Stimulated activated naive CD8-positive, alpha-beta T cell treated with anti-CD3 and anti-CD28 coated beads, Interleukin-15, Interleukin-2, amounts not matched to agents 100 ng/mL and 50 ng/mL, for 24 hours (primary cell): Measurements from ENCODE around the gene TRIM47.

ENCODE experiments used
- H3K27ac Mint-ChIP-seq: one replicate; pipeline ENCODE4 v1.8.0; 2021; ENCODE audit warnings: mild to moderate bottlenecking, mixed read lengths
- H3K27me3 Mint-ChIP-seq: one replicate; pipeline ENCODE4 v1.8.0; 2021; ENCODE audit warnings: mixed read lengths
- H3K36me3 Mint-ChIP-seq: one replicate; pipeline ENCODE4 v1.8.0; 2021; ENCODE audit warnings: low read depth, mixed read lengths
- H3K4me1 Mint-ChIP-seq: one replicate; pipeline ENCODE4 v1.8.0; 2021; ENCODE audit warnings: low read depth, mixed read lengths
- H3K4me3 Mint-ChIP-seq: one replicate; pipeline ENCODE4 v1.8.0; 2021; ENCODE audit warnings: mild to moderate bottlenecking, mixed read lengths
- H3K9me3 Mint-ChIP-seq: one replicate; pipeline ENCODE4 v1.8.0; 2021; ENCODE audit warnings: mixed read lengths

Gene TRIM47

GRCh38 chr17:75850928-75851692, 27.3 kb downstream of the TRIM47 start:
- Mint-ChIP-seq H3K4me1 (peaks cover 7% of the 10 kb centered on the region), H3K4me3 (no peak overlapping the region), H3K9me3 (no peaks in the 10 kb centered on the region), H3K36me3 (peaks cover 5% of the 10 kb centered on the region), H3K27me3 (no peaks in the 10 kb centered on the region), H3K27ac (no peak overlapping the region)

- Mint-ChIP-seq H3K4me3 (no peak overlapping the region), H3K27ac (no peak overlapping the region), H3K4me1 (peaks cover 16% of the 10 kb centered on the region), H3K27me3 (no peaks in the 10 kb centered on the region), H3K36me3 (peaks cover 5% of the 10 kb centered on the region), H3K9me3 (no peaks in the 10 kb centered on the region)
These were observed 28.7 kb downstream of the TRIM47 start for GRCh38 chr17:75849724-75850123.

- Mint-ChIP-seq H3K4me3 (no peak overlapping the region), H3K36me3 (peaks cover 5% of the 10 kb centered on the region), H3K9me3 (no peaks in the 10 kb centered on the region), H3K4me1 (peaks cover 16% of the 10 kb centered on the region), H3K27ac (no peak overlapping the region), H3K27me3 (no peaks in the 10 kb centered on the region)
These were observed 29.1 kb downstream of the TRIM47 start for GRCh38 chr17:75849279-75849646.

- H3K36me3 Mint-ChIP-seq, result peaks cover 5% of the 10 kb centered on the region
- no peak overlapping the region for H3K4me3 Mint-ChIP-seq
- peak overlapping the region; percentile 40 for H3K27ac Mint-ChIP-seq
These were observed 29.7 kb downstream of the TRIM47 start for GRCh38 chr17:75848523-75849278.

GRCh38 chr17:75847614-75848522, 30.5 kb downstream of the TRIM47 start:
- Mint-ChIP-seq H3K4me1 (peaks cover 9% of the 10 kb centered on the region), H3K4me3 (no peak overlapping the region), H3K36me3 (peaks cover 5% of the 10 kb centered on the region), H3K27ac (peak overlapping the region; percentile 1), H3K27me3 (no peaks in the 10 kb centered on the region), H3K9me3 (no peaks in the 10 kb centered on the region)

More at GRCh38 chr17:75848523-75849278, 29.7 kb downstream of the TRIM47 start:
- Mint-ChIP-seq H3K9me3 (no peaks in the 10 kb centered on the region), H3K27me3 (no peaks in the 10 kb centered on the region), H3K4me1 (peaks cover 16% of the 10 kb centered on the region)

GRCh38 chr17:75846692-75847613, 31.4 kb downstream of the TRIM47 start:
- no peak overlapping the region for H3K27ac Mint-ChIP-seq
- peaks cover 8% of the 10 kb centered on the region for H3K36me3 Mint-ChIP-seq
- H3K27me3 Mint-ChIP-seq, result no peaks in the 10 kb centered on the region
- H3K4me1 Mint-ChIP-seq, result peaks cover 12% of the 10 kb centered on the region
- H3K9me3 Mint-ChIP-seq, result no peaks in the 10 kb centered on the region
- no peak overlapping the region for H3K4me3 Mint-ChIP-seq

GRCh38 chr17:75845933-75846691, 32.3 kb downstream of the TRIM47 start:
- Mint-ChIP-seq H3K27ac (no peak overlapping the region), H3K4me1 (peaks cover 14% of the 10 kb centered on the region), H3K27me3 (no peaks in the 10 kb centered on the region), H3K9me3 (no peaks in the 10 kb centered on the region), H3K36me3 (peaks cover 8% of the 10 kb centered on the region), H3K4me3 (no peak overlapping the region)

- Mint-ChIP-seq H3K4me1 (peaks cover 14% of the 10 kb centered on the region), H3K9me3 (no peaks in the 10 kb centered on the region), H3K27me3 (no peaks in the 10 kb centered on the region), H3K36me3 (peaks cover 8% of the 10 kb centered on the region), H3K27ac (peak overlapping the region; percentile 80), H3K4me3 (peak overlapping the region; percentile 66)
These were observed 33.2 kb downstream of the TRIM47 start for GRCh38 chr17:75845058-75845711.

GRCh38 chr17:75844530-75845057, 33.8 kb downstream of the TRIM47 start:
- peaks cover 14% of the 10 kb centered on the region for H3K4me1 Mint-ChIP-seq
- H3K27me3 Mint-ChIP-seq, result no peaks in the 10 kb centered on the region
- H3K9me3 Mint-ChIP-seq, result no peaks in the 10 kb centered on the region
- H3K4me3 Mint-ChIP-seq, result peak overlapping the region; percentile 94
- H3K36me3 Mint-ChIP-seq, result peaks cover 10% of the 10 kb centered on the region
- peak overlapping the region; percentile 87 for H3K27ac Mint-ChIP-seq

GRCh38 chr17:75843577-75844529, 34.5 kb downstream of the TRIM47 start, which contains the start of gene UNC13D:
Gene UNC13D (minus strand): TSS chr17:75844404. CDS start chr17:75844337, 67 bp downstream.
- Mint-ChIP-seq H3K27me3 (no peaks in the 10 kb centered on the region), H3K36me3 (peaks cover 13% of the 10 kb centered on the region), H3K4me1 (peaks cover 14% of the 10 kb centered on the region)

GRCh38 chr17:75842963-75843576, 35.3 kb downstream of the TRIM47 start:
- H3K9me3 Mint-ChIP-seq, result no peaks in the 10 kb centered on the region
- H3K36me3 Mint-ChIP-seq, result peaks cover 9% of the 10 kb centered on the region
- H3K4me1 Mint-ChIP-seq, result peaks cover 14% of the 10 kb centered on the region
- no peaks in the 10 kb centered on the region for H3K27me3 Mint-ChIP-seq
- peak overlapping the region; percentile 88 for H3K27ac Mint-ChIP-seq
- H3K4me3 Mint-ChIP-seq, result peak overlapping the region; percentile 94

More at GRCh38 chr17:75843577-75844529, 34.5 kb downstream of the TRIM47 start, which contains the start of gene UNC13D:
- Mint-ChIP-seq H3K4me3 (peak within 1 kb of the TSS; percentile 94), H3K27ac (peak within 1 kb of the TSS; percentile 88), H3K9me3 (no peaks in the 10 kb centered on the region)
